ENCODE results near the gene PPP4R2. TPM values are rescaled to one million over a fixed set of nuclear protein-coding genes. Genes with fewer than 3 reads are reported as not detected.

PPP4R2 gene
- total and polyA plus RNA-seq, 2 of the 8 experiments (the other 6 are each of a cell fraction or from before 2014, with no cell fraction given), result 11.5 to 89.9 TPM

DNA sequence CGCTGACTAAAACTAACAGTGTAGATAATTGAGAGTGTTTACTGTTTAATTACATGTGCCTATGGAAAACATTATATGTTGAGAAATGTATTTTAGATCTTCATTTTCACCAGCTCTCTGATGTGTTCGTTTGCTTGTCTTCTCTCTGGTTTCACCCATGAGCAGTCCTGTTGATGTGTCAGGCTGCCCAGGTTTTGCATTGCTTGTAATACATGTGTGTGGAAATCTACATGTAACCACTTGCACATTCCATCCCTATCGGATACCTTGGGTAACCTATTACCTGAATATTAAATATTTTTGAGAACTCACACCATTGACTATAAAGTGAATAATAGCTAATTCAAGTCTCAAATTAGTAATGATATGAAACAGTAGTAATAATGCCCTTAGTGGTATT lies 13.1 kb downstream of the PPP4R2 start:
- Histone ChIP-seq H3K79me1 (ENCODE audit: low read depth, low read length) (no peaks in the 10 kb centered on the region; the same call in 1 of the 2 replicates), H3K27me3 (replicated peaks in 1 of 4; ENCODE audit: control insufficient read depth in 3 of 4, extremely low read depth in 1 of 4, insufficient read depth in 3 of 4, low read length in 3 of 4) (no peaks in the 10 kb centered on the region), H2BK120ac (replicated peaks; ENCODE audit: low read depth, low read length) (no peak overlapping the region), H3K79me2 (ENCODE audit: control insufficient read depth in 1 of 2, insufficient read depth in 2 of 2, low read length in 2 of 2) (peaks cover 63 to 100% of the 10 kb centered on the region in 2 experiments), H2AK5ac (ENCODE audit: low read depth, low read length) (no peak overlapping the region), H3K23ac (ENCODE audit: insufficient read length) (no peak overlapping the region), H3K18ac (ENCODE audit: extremely low read depth, low read length) (no peak overlapping the region), H3K9me3 (ENCODE audit: insufficient read depth in 2 of 2, low read depth in 1 of 2, low read length in 1 of 2) (no peaks in the 10 kb centered on the region), H3K4me2 (ENCODE audit: insufficient read depth in 1 of 2, low read depth in 2 of 2, low read length in 2 of 2) (no peak overlapping the region), H3K14ac (ENCODE audit: insufficient read length) (no peak overlapping the region), H3K4me3 (ENCODE audit: extremely low read depth in 1 of 4, insufficient read depth in 2 of 4, low read depth in 3 of 4, low read length in 4 of 4) (no peak overlapping the region), H4K5ac (ENCODE audit: insufficient read length, low read depth, low read length) (no peak overlapping the region), H2BK15ac (ENCODE audit: low read length) (no peak overlapping the region), H3K23me2 (ENCODE audit: low read depth, low read length) (no peaks in the 10 kb centered on the region; the same call in 1 of the 2 replicates), H4K20me1 (replicated peaks in 1 of 2; ENCODE audit: control insufficient read depth in 1 of 2, insufficient read depth in 2 of 2, low read length in 2 of 2) (peaks cover 19 to 42% of the 10 kb centered on the region in 2 experiments), H3K36me3 (ENCODE audit: control insufficient read depth in 2 of 4, insufficient read depth in 4 of 4, low read length in 3 of 4) (peaks cover 2 to 22% (median 5%) of the 10 kb centered on the region in 4 experiments; a peak in 6 of 8 replicates), H2BK20ac (ENCODE audit: low read length) (no peak overlapping the region), H2BK12ac (ENCODE audit: low read depth, low read length) (no peak overlapping the region), H3K9ac (replicated peaks in 1 of 4; ENCODE audit: extremely low read depth in 1 of 4, low read depth in 3 of 4, low read length in 3 of 4) (no peak overlapping the region), H2AFZ (ENCODE audit: low read length) (no peak overlapping the region), H3K27ac (ENCODE audit: low read depth, low read length) (no peak overlapping the region), H2BK5ac (ENCODE audit: low read depth, low read length) (no peak overlapping the region), H3K56ac (replicated peaks; ENCODE audit: insufficient read length, low read depth, low read length) (no peak overlapping the region), H3K4me1 (replicated peaks in 1 of 4; ENCODE audit: control insufficient read depth in 3 of 4, insufficient read depth in 4 of 4, low read length in 3 of 4) (no peaks in the 10 kb centered on the region; a peak in 1 of 7 replicates), H3K4ac (replicated peaks; ENCODE audit: insufficient read length, low read depth, low read length) (no peak overlapping the region), H4K91ac (replicated peaks; ENCODE audit: insufficient read length, low read length) (no peak overlapping the region), H4K8ac (ENCODE audit: extremely low read depth, insufficient read depth, low read length) (no peak overlapping the region)
- 89% methylated on average over 3 of the region's 3 CpGs; no CpG with 5 or more reads in 1 of the 2 experiments for WGBS, 2 experiments (ENCODE audit: extremely low coverage in 1 of 2, insufficient coverage in 1 of 2, insufficient read length in 1 of 2, insufficient replicate concordance in 2 of 2, low coverage in 1 of 2, low lambda C conversion rate in 2 of 2, missing lambda C conversion rate in 1 of 2)
- TF ChIP-seq FOSL1 (IDR thresholded peaks at IDR 0.05; ENCODE audit: insufficient read depth, low read depth, low read length), result no peak
- TF ChIP-seq USF2 (IDR thresholded peaks at IDR 0.05; ENCODE audit: low read length), result no peak
- POLR2A ChIA-PET (ENCODE audit: partially characterized antibody), result interaction anchor here (1.9 to 3.7 kb wide), 4 partner anchors 9 to 16 kb away, joined by 8 to 23 read pairs (median 12); partner anchors contain the start of gene PPP4R2
- CTCF ChIA-PET (ENCODE audit: partially characterized antibody), result interaction anchor here (0.7 to 2.9 kb wide), 6 partner anchors 10 to 47 kb away, joined by 3 to 11 read pairs (median 6); partner anchors contain the start of gene PPP4R2
- FAIRE-seq, result peak; percentile 7
- no peak for DNase-seq (ENCODE audit: low read depth in 1 of 2, low spot score in 2 of 2)

Data from H1 (cell line).